H1 (cell line): ENCODE data around the gene COG7. TPM values are rescaled to one million over a fixed set of nuclear protein-coding genes. Genes with fewer than 3 reads are reported as not detected.
A peak's percentile ranks its signal among the peaks of the same experiment; 100 is the strongest.

Experiments
- CTCF ChIA-PET: fragments of 300-600 bp; sonication (Branson Sonifier 250); formaldehyde crosslinking; loops from one replicate; lab custom pipeline; 2021; ENCODE audit not compliant: partially characterized antibody; lab: Charles Lee
- POLR2A ChIA-PET: fragments of 300-600 bp; sonication (Branson Sonifier 250); formaldehyde crosslinking; loops from one replicate; lab custom pipeline; 2021; ENCODE audit warnings: inconsistent platforms; ENCODE audit not compliant: partially characterized antibody; lab: Charles Lee
- DNase-seq, 2 experiments: peaks; one replicate each; pipeline versions ENCODE4 v3.0.0 to v3.0.0-alpha.2; 2010 to 2022; ENCODE audit warnings: low spot score in 2 of 2, low read depth in 1 of 2, mixed read lengths in 1 of 2
- FAIRE-seq: peaks from 2 replicates; lab custom pipeline; 2011; peaks lifted over from hg19 to GRCh38; lab: Jason Lieb, UNC
- H2AFZ ChIP-seq: 2 replicates; pipeline ENCODE4 v1.8.1; 2012; ENCODE audit warnings: low read length, inconsistent platforms
- H2AK5ac ChIP-seq: 2 replicates; pipeline ENCODE4 v1.6.1; 2013; ENCODE audit warnings: low read depth, low read length
- H2BK120ac ChIP-seq: replicated peaks from 2 replicates; pipeline ENCODE3; 2013; ENCODE audit warnings: low read depth, low read length, inconsistent platforms
- H2BK12ac ChIP-seq: 2 replicates; pipeline ENCODE4 v1.6.1; 2013; ENCODE audit warnings: low read depth, low read length
- H2BK15ac ChIP-seq: 2 replicates; pipeline ENCODE4 v1.6.1; 2013; ENCODE audit warnings: low read length
- H2BK20ac ChIP-seq: 2 replicates; pipeline ENCODE4 v1.6.1; 2013; ENCODE audit warnings: low read length
- H2BK5ac ChIP-seq: 2 replicates; pipeline ENCODE4 v1.6.1; 2013; ENCODE audit warnings: low read depth, low read length
- H3K14ac ChIP-seq: 2 replicates; pipeline ENCODE4 v1.6.1; 2013; ENCODE audit warnings: inconsistent platforms; ENCODE audit not compliant: insufficient read length
- H3K18ac ChIP-seq: 2 replicates; pipeline ENCODE4 v1.6.1; 2013; ENCODE audit warnings: low read length; ENCODE audit errors: extremely low read depth
- H3K23ac ChIP-seq: 2 replicates; pipeline ENCODE4 v1.6.1; 2013; ENCODE audit warnings: inconsistent platforms; ENCODE audit not compliant: insufficient read length
- H3K23me2 ChIP-seq: 2 replicates; pipeline ENCODE4 v1.6.1; 2013; ENCODE audit warnings: low read depth, low read length
- H3K27ac ChIP-seq: 2 replicates; pipeline ENCODE4 v1.6.1; 2011; ENCODE audit warnings: low read depth, low read length, inconsistent platforms
- H3K27me3 ChIP-seq, 4 experiments: replicated peaks in 1 of 4; 1 replicate in 1 of 4; 2 replicates in 3 of 4; pipeline versions ENCODE4 v1.6.1 to v1.8.1; 2011 to 2013; ENCODE audit warnings: low read length in 3 of 4, mild to moderate bottlenecking in 3 of 4, inconsistent platforms in 2 of 4, mixed read lengths in 2 of 4, moderate library complexity in 1 of 4; ENCODE audit not compliant: control insufficient read depth in 3 of 4, insufficient read depth in 3 of 4; ENCODE audit errors: extremely low read depth in 1 of 4
- H3K36me3 ChIP-seq, 4 experiments: 2 replicates each; pipeline versions ENCODE4 v1.6.1 to v1.8.1; 2011 to 2013; ENCODE audit warnings: mild to moderate bottlenecking in 4 of 4, low read length in 3 of 4, moderate library complexity in 2 of 4, control low read depth in 1 of 4, inconsistent platforms in 1 of 4; ENCODE audit not compliant: insufficient read depth in 4 of 4, control insufficient read depth in 2 of 4
- H3K4ac ChIP-seq: replicated peaks from 2 replicates; pipeline ENCODE3; 2013; ENCODE audit warnings: low read length, low read depth, mixed read lengths, inconsistent platforms; ENCODE audit not compliant: insufficient read length
- H3K4me1 ChIP-seq, 4 experiments: replicated peaks in 1 of 4; 1 replicate in 1 of 4; 2 replicates in 3 of 4; pipeline versions ENCODE4 v1.6.1 to v1.8.1; 2011 to 2013; ENCODE audit warnings: low read length in 3 of 4, inconsistent platforms in 2 of 4, mixed read lengths in 1 of 4; ENCODE audit not compliant: insufficient read depth in 4 of 4, control insufficient read depth in 3 of 4
- H3K4me2 ChIP-seq, 2 experiments: 2 replicates each; pipeline versions ENCODE4 v1.6.1 to v1.8.1; 2011 to 2013; ENCODE audit warnings: low read depth in 2 of 2, low read length in 2 of 2, control low read depth in 1 of 2, inconsistent platforms in 1 of 2, mild to moderate bottlenecking in 1 of 2; ENCODE audit not compliant: insufficient read depth in 1 of 2
- H3K4me3 ChIP-seq, 4 experiments: fragments of 200-600, 300-600 bp in 1 of 4; sonication (generic), shearing (Covaris generic), sonication (Bioruptor Twin) in 1 of 4; 2 replicates each; pipeline versions ENCODE4 v1.5.1 to v1.8.1; 2011 to 2016; ENCODE audit warnings: low read length in 4 of 4, low read depth in 3 of 4, control low read depth in 2 of 4, inconsistent platforms in 2 of 4, mild to moderate bottlenecking in 2 of 4, mixed read lengths in 1 of 4, moderate library complexity in 1 of 4; ENCODE audit not compliant: insufficient read depth in 2 of 4; ENCODE audit errors: extremely low read depth in 1 of 4
- H3K56ac ChIP-seq: replicated peaks from 2 replicates; pipeline ENCODE3; 2013; ENCODE audit warnings: low read depth, mild to moderate bottlenecking, mixed read lengths, low read length, inconsistent platforms; ENCODE audit not compliant: insufficient read length
- H3K79me1 ChIP-seq: 2 replicates; pipeline ENCODE4 v1.6.1; 2013; ENCODE audit warnings: low read depth, low read length, control low read depth
- H3K79me2 ChIP-seq, 2 experiments: 2 replicates each; pipeline versions ENCODE4 v1.6.1 to v1.8.1; 2012 to 2013; ENCODE audit warnings: low read length in 2 of 2, mild to moderate bottlenecking in 2 of 2, inconsistent platforms in 1 of 2; ENCODE audit not compliant: insufficient read depth in 2 of 2, control insufficient read depth in 1 of 2
- H3K9ac ChIP-seq, 4 experiments: replicated peaks in 1 of 4; 1 replicate in 1 of 4; 2 replicates in 3 of 4; pipeline versions ENCODE4 v1.6.1 to v1.8.1; 2011 to 2013; ENCODE audit warnings: low read depth in 3 of 4, low read length in 3 of 4, control low read depth in 2 of 4, mild to moderate bottlenecking in 2 of 4, moderate library complexity in 2 of 4, inconsistent platforms in 1 of 4; ENCODE audit errors: extremely low read depth in 1 of 4
- H3K9me3 ChIP-seq, 2 experiments: 2 replicates each; pipeline versions ENCODE4 v1.6.1 to v1.8.1; 2012 to 2013; ENCODE audit warnings: mild to moderate bottlenecking in 2 of 2, moderate library complexity in 2 of 2, control low read depth in 1 of 2, inconsistent platforms in 1 of 2, low read depth in 1 of 2, low read length in 1 of 2, mixed read lengths in 1 of 2; ENCODE audit not compliant: insufficient read depth in 2 of 2
- H4K20me1 ChIP-seq, 2 experiments: replicated peaks in 1 of 2; 2 replicates each; pipeline versions ENCODE3 to v1.8.1; 2011 to 2013; ENCODE audit warnings: inconsistent platforms in 2 of 2, low read length in 2 of 2, mild to moderate bottlenecking in 1 of 2; ENCODE audit not compliant: insufficient read depth in 2 of 2, control insufficient read depth in 1 of 2
- H4K5ac ChIP-seq: 2 replicates; pipeline ENCODE4 v1.6.1; 2013; ENCODE audit warnings: low read length, low read depth, mixed read lengths, inconsistent platforms; ENCODE audit not compliant: insufficient read length
- H4K8ac ChIP-seq: 2 replicates; pipeline ENCODE4 v1.8.0; 2013; ENCODE audit warnings: mild to moderate bottlenecking, moderate library complexity, low read length, inconsistent platforms; ENCODE audit not compliant: insufficient read depth; ENCODE audit errors: extremely low read depth
- H4K91ac ChIP-seq: replicated peaks from 2 replicates; pipeline ENCODE3; 2013; ENCODE audit warnings: low read length, mixed read lengths, inconsistent platforms; ENCODE audit not compliant: insufficient read length
- ASH2L ChIP-seq: fragments of 200-600, 300-600 bp; sonication (generic); IDR thresholded peaks from one replicate; pipeline ENCODE4 v1.7.1; 2017; ENCODE audit warnings: low read length
- ATF3 ChIP-seq: IDR thresholded peaks from 2 replicates; pipeline ENCODE4 v1.6.1; 2011; ENCODE audit warnings: low read depth, mild to moderate bottlenecking, low read length; ENCODE audit not compliant: insufficient read depth
- BCL11A ChIP-seq, 2 experiments: IDR thresholded peaks; one replicate each; pipeline ENCODE4 v1.6.1; 2011; ENCODE audit warnings: low read depth in 2 of 2, low read length in 2 of 2, mild to moderate bottlenecking in 2 of 2
- CBX8 ChIP-seq: fragments of 300-800, 300-1000 bp; sonication (generic); IDR thresholded peaks from 2 replicates; pipeline ENCODE4 v1.7.1; 2016; ENCODE audit warnings: low read depth, low read length, borderline replicate concordance
- CHD2 ChIP-seq: IDR thresholded peaks from 2 replicates; pipeline ENCODE4 v1.6.1; 2012; ENCODE audit warnings: low read length, improper control_type of control experiment
- KDM1A ChIP-seq: fragments of 200-600, 300-600 bp; sonication (generic); IDR thresholded peaks from 2 replicates; pipeline ENCODE4 v1.7.1; 2016; ENCODE audit warnings: mild to moderate bottlenecking, low read length, borderline replicate concordance
- MAFK ChIP-seq: IDR thresholded peaks from 2 replicates; pipeline ENCODE4 v1.6.1; 2012; ENCODE audit warnings: low read depth, mild to moderate bottlenecking, improper control_type of control experiment, low read length
- NRF1 ChIP-seq: IDR thresholded peaks from 2 replicates; pipeline ENCODE4 v1.6.1; 2011; ENCODE audit warnings: mild to moderate bottlenecking, low read depth, low read length, improper control_type of control experiment
- POLR2AphosphoS5 ChIP-seq: IDR thresholded peaks from 2 replicates; pipeline ENCODE4 v1.6.1; 2011; ENCODE audit warnings: low read depth, low read length
- SP2 ChIP-seq: IDR thresholded peaks from 2 replicates; pipeline ENCODE4 v1.6.1; 2012; ENCODE audit warnings: mild to moderate bottlenecking, low read length, inconsistent platforms
- TBP ChIP-seq: IDR thresholded peaks from 2 replicates; pipeline ENCODE4 v1.6.1; 2011; ENCODE audit warnings: low read depth, low read length, improper control_type of control experiment
- YY1 ChIP-seq: IDR thresholded peaks from 2 replicates; pipeline ENCODE4 v1.6.1; 2011; ENCODE audit warnings: low read depth, mild to moderate bottlenecking, low read length
- ZNF274 ChIP-seq: IDR thresholded peaks from 2 replicates; pipeline ENCODE4 v1.7.0; 2012; ENCODE audit warnings: low read length, borderline replicate concordance; ENCODE audit errors: extremely low read depth
- WGBS, 2 experiments: shearing (Covaris generic) in 1 of 2; methylation state at CpG; one replicate each; pipeline versions ENCODE4 v1.1.6 to v1.1.7; 2013 to 2015; ENCODE audit warnings: low lambda C conversion rate in 2 of 2, mixed read lengths in 2 of 2, inconsistent platforms in 1 of 2, low coverage in 1 of 2, missing lambda C conversion rate in 1 of 2; ENCODE audit not compliant: insufficient replicate concordance in 2 of 2, insufficient coverage in 1 of 2, insufficient read length in 1 of 2; ENCODE audit errors: extremely low coverage in 1 of 2, missing lambda C conversion rate in 1 of 2; 5-methylcytosine and 5-hydroxymethylcytosine counted together
- polyA plus RNA-seq, 7 experiments: library from polyadenylated mRNA; depleted of rRNA in 3 of 7; stranded (reverse) in 5 of 7; unstranded in 2 of 7; fragments of >200 nt in 5 of 7; fragments of 200-250 nt in 2 of 7; gene quantifications; 1 replicate in 5 of 7; 2 replicates in 1 of 7; 4 replicates in 1 of 7; pipeline versions ENCODE4 v1.2.1 to v1.2.3, GENCODE V29; 2011 to 2013; ENCODE audit warnings: missing spikeins in 2 of 7, mixed read lengths in 2 of 7
- total RNA-seq: library from RNA; stranded (reverse); fragmentation: NEBNext Ultra II Directional; extraction: Animal tissue kit (Norgen Biotek cat#: 25700); gene quantifications from 2 replicates; pipeline ENCODE4 v1.2.1, GENCODE V29; 2021

The COG7 gene
- total and polyA plus RNA-seq, 2 of the 8 experiments (the other 6 are each of a cell fraction or from before 2014, with no cell fraction given), result 17.2 to 40.4 TPM

GRCh38 chr16:23433261-23433920 lies 19.6 kb downstream of the COG7 start:
- 93% methylated on average over 16 of the region's 16 CpGs; no CpG with 5 or more reads in 1 of the 2 experiments for WGBS, 2 experiments
- Histone ChIP-seq H3K9ac (no peak overlapping the region), H3K79me1 (no peaks in the 10 kb centered on the region), H3K23me2 (no peaks in the 10 kb centered on the region), H2BK15ac (no peak overlapping the region), H3K18ac (no peak overlapping the region), H3K4me3 (no peak overlapping the region), H2BK20ac (no peak overlapping the region), H2BK120ac (no peak overlapping the region), H3K23ac (no peak overlapping the region), H3K27ac (no peak overlapping the region), H3K9me3 (no peaks in the 10 kb centered on the region), H3K14ac (no peak overlapping the region), H2BK5ac (no peak overlapping the region), H2BK12ac (no peak overlapping the region), H4K5ac (no peak overlapping the region), H4K91ac (no peak overlapping the region), H3K4ac (no peak overlapping the region), H3K79me2 (no peaks in the 10 kb centered on the region), H2AK5ac (no peak overlapping the region), H3K56ac (no peak overlapping the region), H3K4me1 (no peaks in the 10 kb centered on the region), H2AFZ (no peak overlapping the region), H4K8ac (peak overlapping the region; percentile 4; the same call in 1 of the 2 replicates)
- ChIA-PET POLR2A (interaction anchor here (1.2 kb wide), 1 partner anchor 20 kb away, joined by 3 read pairs; the partner anchor contains the start of gene COG7), CTCF (interaction anchor here (0.5 to 6.2 kb wide), 51 partner anchors 9 to 702 kb away, joined by 3 to 178 read pairs (median 7); partner anchors contain the start of genes COG7, SCNN1B and SCNN1G)
- no peak for DNase-seq
- TF ChIP-seq CBX8 (no peak), ASH2L (no peak), ATF3 (no peak), NRF1 (no peak), SP2 (no peak), TBP (no peak), POLR2AphosphoS5 (no peak), ZNF274 (no peak), KDM1A (no peak), BCL11A (IDR thresholded peaks at IDR 0.05; ENCODE audit: low read depth in 2 of 2, low read length in 2 of 2) (no peak), YY1 (no peak), CHD2 (no peak), MAFK (no peak)
- TF ChIP-seq, all 59 proteins: peak for 0
- Histone ChIP-seq H4K20me1 (no peaks in the 10 kb centered on the region), H3K4me2 (no peak overlapping the region), H3K36me3 (peaks cover 0 to 12% (median 7%) of the 10 kb centered on the region in 4 experiments; a peak in 3 of 8 replicates), H3K27me3 (no peaks in the 10 kb centered on the region)
- no peak for FAIRE-seq
